MCF 10A (cell line): ENCODE results near the gene PSMF1. TPM values are rescaled to one million over a fixed set of nuclear protein-coding genes. Genes with fewer than 3 reads are reported as not detected.

Source experiments
- BruUV-seq: library from RNA; stranded (reverse); fragments of 400-500 nt; replicated peaks from 2 replicates; lab custom pipeline; 2021; lab: Mats Ljungman, UMichigan
- CTCF ChIA-PET: fragments of 300-600 bp; sonication (Branson Sonifier 250); formaldehyde crosslinking; extraction: SDS; loops from one replicate; lab custom pipeline; 2021; ENCODE audit warnings: antibody characterized with exemption, inconsistent platforms; lab: Yijun Ruan, JAX
- POLR2A ChIA-PET: fragments of 300-600, 350-650 bp; sonication (Branson Sonifier 250); formaldehyde crosslinking; extraction: SDS; loops from one replicate; lab custom pipeline; 2020; ENCODE audit warnings: antibody characterized with exemption, inconsistent platforms; lab: Yijun Ruan, JAX
- DNase-seq: peaks from one replicate; pipeline ENCODE4 v3.0.0-alpha.2; 2018; ENCODE audit not compliant: unreplicated experiment
- H3K27ac Mint-ChIP-seq: one replicate; pipeline ENCODE4 v1.8.0; 2022; ENCODE audit warnings: mild to moderate bottlenecking, low read depth, mixed read lengths; ENCODE audit not compliant: unreplicated experiment
- H3K27me3 Mint-ChIP-seq: one replicate; pipeline ENCODE4 v1.8.0; 2022; ENCODE audit warnings: mixed read lengths; ENCODE audit not compliant: insufficient read depth, unreplicated experiment
- H3K36me3 Mint-ChIP-seq: one replicate; pipeline ENCODE4 v1.8.0; 2022; ENCODE audit warnings: mild to moderate bottlenecking, moderate library complexity, mixed read lengths; ENCODE audit not compliant: insufficient read depth, unreplicated experiment
- H3K4me1 Mint-ChIP-seq: one replicate; pipeline ENCODE4 v1.8.0; 2022; ENCODE audit warnings: mixed read lengths; ENCODE audit not compliant: insufficient read depth, unreplicated experiment
- H3K4me3 Mint-ChIP-seq: one replicate; pipeline ENCODE4 v1.8.0; 2022; ENCODE audit warnings: mild to moderate bottlenecking, moderate library complexity, mixed read lengths; ENCODE audit not compliant: unreplicated experiment
- H3K9me3 Mint-ChIP-seq: one replicate; pipeline ENCODE4 v1.8.0; 2022; ENCODE audit warnings: mixed read lengths; ENCODE audit not compliant: unreplicated experiment
- CTCF ChIP-seq: fragments of 200-600 bp; IDR thresholded peaks from one replicate; pipeline ENCODE4 v1.8.0; 2022; ENCODE audit warnings: antibody characterized with exemption, mild to moderate bottlenecking; ENCODE audit not compliant: unreplicated experiment
- intact Hi-C: fragments of 100-400 bp; cut with micrococcal nuclease; formaldehyde crosslinking; loops from 2 replicates; pipeline ENCODE4 v1.14.1; 2022
- total RNA-seq: library from RNA; stranded (reverse); gene quantifications from 2 replicates; pipeline ENCODE4 v1.2.3, GENCODE V29; 2022

The PSMF1 gene
- total RNA-seq, 1 experiment from 2014 or later, result 207 TPM

DNA sequence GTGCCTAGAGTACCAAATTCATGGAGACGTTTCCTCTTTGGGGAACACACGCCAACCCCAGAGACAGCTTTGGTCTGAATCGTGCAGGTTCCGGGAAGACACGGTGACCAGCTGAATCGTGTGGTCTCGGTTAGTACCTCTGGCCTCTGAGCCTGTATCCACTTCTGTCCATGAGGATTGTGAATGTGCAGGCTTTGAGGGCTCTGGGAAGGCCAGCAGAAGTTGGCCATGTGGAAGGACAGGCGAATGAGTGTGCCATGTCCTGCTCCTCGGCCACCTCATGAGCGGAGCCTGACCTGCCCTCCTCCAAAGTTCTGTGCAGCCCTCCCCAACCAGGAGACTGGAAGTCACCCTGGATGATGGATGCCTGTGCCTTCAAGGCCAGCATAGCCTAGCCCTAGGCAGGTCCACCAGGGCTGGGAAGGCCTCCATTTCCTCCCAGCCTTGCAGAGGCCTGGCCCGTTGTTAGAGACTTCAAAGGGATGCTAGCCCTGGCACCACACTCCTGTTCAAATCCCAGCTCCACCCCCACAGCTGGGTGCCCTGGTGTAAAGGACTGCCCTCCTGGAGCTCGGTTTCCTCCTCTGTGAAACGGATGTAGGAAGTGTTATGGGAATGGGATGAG, 68.1 kb downstream of the PSMF1 start:
- intact Hi-C loops, result no loop called here
- POLR2A ChIA-PET, result no interaction called here

GRCh38 chr20:1187605-1188171, 69.3 kb downstream of the PSMF1 start:
- no peaks in the 10 kb centered on the region for H3K9me3 Mint-ChIP-seq
- no peak for DNase-seq
- TF ChIP-seq CTCF, result no peak
- peaks cover 23% of the 10 kb centered on the region for H3K27me3 Mint-ChIP-seq
- BruUV-seq, result no TSS peak
- POLR2A ChIA-PET, result no interaction called here
- intact Hi-C loops, result no loop called here
- H3K27ac Mint-ChIP-seq, result no peak overlapping the region
- CTCF ChIA-PET, result interaction anchor here (0.8 to 2.3 kb wide), 8 partner anchors 12 to 1072 kb away, joined by 3 to 14 read pairs (median 4); no protein-coding TSS in a partner anchor
- H3K4me3 Mint-ChIP-seq, result no peak overlapping the region
- H3K4me1 Mint-ChIP-seq, result no peaks in the 10 kb centered on the region
- no peaks in the 10 kb centered on the region for H3K36me3 Mint-ChIP-seq

More for the DNA sequence above, 68.1 kb downstream of the PSMF1 start:
- no TSS peak for BruUV-seq
- peaks cover 28% of the 10 kb centered on the region for H3K27me3 Mint-ChIP-seq
- TF ChIP-seq CTCF, result no peak
- CTCF ChIA-PET, result interaction anchor here (0.6 to 2.3 kb wide), 15 partner anchors 9 to 1073 kb away, joined by 3 to 14 read pairs (median 3); no protein-coding TSS in a partner anchor
- no peaks in the 10 kb centered on the region for H3K4me1 Mint-ChIP-seq
- H3K27ac Mint-ChIP-seq, result no peak overlapping the region
- H3K4me3 Mint-ChIP-seq, result peak overlapping the region; percentile 45
- H3K36me3 Mint-ChIP-seq, result no peaks in the 10 kb centered on the region
- DNase-seq, result no peak
- H3K9me3 Mint-ChIP-seq, result no peaks in the 10 kb centered on the region

GRCh38 chr20:1188347-1188746, 69.9 kb downstream of the PSMF1 start:
- no peaks in the 10 kb centered on the region for H3K4me1 Mint-ChIP-seq
- H3K9me3 Mint-ChIP-seq, result no peaks in the 10 kb centered on the region
- intact Hi-C loops, result no loop called here
- H3K27me3 Mint-ChIP-seq, result peaks cover 16% of the 10 kb centered on the region
- H3K27ac Mint-ChIP-seq, result no peak overlapping the region
- DNase-seq, result no peak
- BruUV-seq, result no TSS peak
- no peak overlapping the region for H3K4me3 Mint-ChIP-seq
- ChIA-PET CTCF (interaction anchor here (0.6 to 1.7 kb wide), 6 partner anchors 19 to 230 kb away, joined by 3 to 6 read pairs (median 4); no protein-coding TSS in a partner anchor), POLR2A (no interaction called here)
- TF ChIP-seq CTCF, result no peak
- no peaks in the 10 kb centered on the region for H3K36me3 Mint-ChIP-seq

DNA sequence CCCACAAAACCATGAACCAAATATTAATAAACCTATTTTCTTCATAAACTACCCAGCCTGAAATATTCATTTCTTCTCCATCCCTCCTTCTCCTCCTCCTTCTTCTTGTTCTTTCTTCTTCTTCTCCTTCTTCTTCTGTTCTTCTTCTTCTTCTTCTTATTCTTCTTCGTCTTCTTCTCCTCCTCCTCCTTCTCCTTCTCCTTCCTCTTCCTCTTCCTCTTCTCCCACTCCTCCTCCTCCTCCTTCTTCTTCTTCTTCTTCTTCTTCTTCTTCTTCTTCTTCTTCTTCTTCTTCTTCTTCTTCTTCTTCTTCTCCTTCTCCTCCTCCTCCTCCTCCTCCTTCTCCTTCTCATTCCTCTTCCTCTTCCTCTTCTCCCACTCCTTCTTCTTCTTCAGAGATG, 71.4 kb downstream of the PSMF1 start:
- H3K27ac Mint-ChIP-seq, result no peak overlapping the region

More for the DNA sequence above, 71.4 kb downstream of the PSMF1 start:
- Mint-ChIP-seq H3K36me3 (no peaks in the 10 kb centered on the region), H3K27me3 (peaks cover 2% of the 10 kb centered on the region), H3K9me3 (no peaks in the 10 kb centered on the region), H3K4me1 (no peaks in the 10 kb centered on the region), H3K4me3 (no peak overlapping the region)
- intact Hi-C loops, result no loop called here
- ChIA-PET CTCF (no interaction called here), POLR2A (no interaction called here)
- no TSS peak for BruUV-seq
- no peak for TF ChIP-seq CTCF
- DNase-seq, result no peak
